HG03064 (cell line): ENCODE results near the gene ZNF609.
A peak's percentile ranks its signal among the peaks of the same experiment; 100 is the strongest.

Source experiments
- ATAC-seq: cut with Tn5 transposase; IDR thresholded peaks from one replicate; pipeline ENCODE4 v1.9.1; 2021; ENCODE audit warnings: low read depth; ENCODE audit not compliant: unreplicated experiment

Gene ZNF609

DNA sequence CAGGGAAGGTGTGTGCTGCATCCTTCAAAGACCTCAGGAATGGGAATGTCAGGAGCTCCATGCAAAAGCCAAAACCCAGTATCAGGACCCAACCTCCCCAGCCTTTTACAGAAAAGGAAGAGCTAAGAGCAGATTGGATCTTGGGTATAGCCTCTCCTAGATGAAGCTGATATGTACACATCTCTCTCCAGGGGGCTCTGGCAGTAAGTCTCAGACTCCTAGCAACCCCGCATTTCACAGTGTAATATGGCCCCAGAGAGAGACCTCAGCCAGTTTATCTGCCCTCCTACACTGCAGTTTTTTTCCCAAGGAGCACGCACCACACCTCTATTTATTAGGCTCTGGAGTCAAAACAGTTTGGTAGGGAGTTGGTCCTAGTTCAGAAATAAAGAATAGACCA, 226.8 kb downstream of the ZNF609 start:
- ATAC-seq, result no peak

DNA sequence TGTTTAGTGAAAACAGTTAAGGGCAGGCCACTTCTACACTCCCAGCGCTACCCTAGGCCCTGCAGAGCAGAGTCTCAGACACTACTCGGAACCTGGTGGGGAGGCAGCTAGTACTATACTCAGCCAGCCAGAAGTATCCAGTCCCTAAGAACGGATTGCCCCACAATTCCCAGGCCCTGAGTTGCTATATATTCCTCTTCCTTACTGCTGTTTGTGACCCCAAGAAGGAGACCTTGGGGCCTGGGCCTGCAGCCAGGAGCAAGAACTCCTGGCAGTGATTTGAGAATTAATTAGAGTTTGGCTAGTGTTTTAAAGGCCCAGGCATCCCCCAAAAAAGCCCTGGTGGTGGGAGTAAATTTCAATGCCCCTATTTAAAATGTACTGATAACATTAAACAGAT, 227.3 kb downstream of the ZNF609 start:
- no peak for ATAC-seq

DNA sequence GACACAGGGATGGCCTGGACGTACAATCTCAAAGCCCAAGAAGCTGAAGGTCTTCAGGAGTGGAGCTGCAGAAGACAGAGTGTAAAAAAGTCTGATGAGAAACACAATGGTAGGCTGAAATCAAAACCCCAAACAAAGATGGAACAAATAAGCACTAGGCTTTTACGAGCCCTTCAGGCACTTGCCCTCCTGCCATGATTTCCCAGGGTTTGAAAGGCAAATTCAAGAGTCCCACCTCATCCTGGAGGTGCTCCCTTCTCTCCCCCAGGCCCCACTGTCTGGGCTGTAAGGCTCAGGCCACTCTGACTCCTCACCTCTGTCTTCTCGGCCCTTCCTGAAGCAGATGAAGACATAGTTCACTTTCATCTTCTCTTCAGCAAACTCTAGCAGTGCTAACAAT, 228.4 kb downstream of the ZNF609 start:
- ATAC-seq, result no peak

- ATAC-seq, result no peak
These were observed 229.6 kb downstream of the ZNF609 start for GRCh38 chr15:64690008-64690407.

- ATAC-seq, result no peak
These were observed 230.4 kb downstream of the ZNF609 start for GRCh38 chr15:64690578-64691296.

- ATAC-seq, result no peak
These were observed 231.7 kb downstream of the ZNF609 start for GRCh38 chr15:64691896-64692565.

DNA sequence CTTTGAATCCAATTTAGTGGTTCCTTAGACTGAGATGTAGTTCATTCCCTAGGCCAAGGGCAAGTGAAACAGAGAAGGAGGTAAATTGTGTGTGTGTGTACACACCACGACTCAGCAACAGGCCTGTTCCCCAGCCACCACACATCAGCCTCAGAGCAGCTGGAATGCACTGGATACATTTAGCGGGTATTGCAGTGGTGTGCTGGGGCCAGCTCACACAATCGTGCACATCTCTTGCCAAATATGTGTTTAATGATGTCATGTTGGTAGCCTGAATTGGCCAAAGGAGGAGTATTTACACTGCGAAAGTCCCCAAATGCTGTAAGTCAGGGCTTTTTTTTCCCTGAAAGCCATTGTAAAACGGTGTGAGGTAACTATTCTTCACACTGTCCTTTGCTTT, 232.8 kb downstream of the ZNF609 start:
- no peak for ATAC-seq

- ATAC-seq, result no peak
These were observed 234.4 kb downstream of the ZNF609 start for GRCh38 chr15:64694816-64695215.

- ATAC-seq, result no peak
These were observed 235.2 kb downstream of the ZNF609 start for GRCh38 chr15:64695561-64695992.

DNA sequence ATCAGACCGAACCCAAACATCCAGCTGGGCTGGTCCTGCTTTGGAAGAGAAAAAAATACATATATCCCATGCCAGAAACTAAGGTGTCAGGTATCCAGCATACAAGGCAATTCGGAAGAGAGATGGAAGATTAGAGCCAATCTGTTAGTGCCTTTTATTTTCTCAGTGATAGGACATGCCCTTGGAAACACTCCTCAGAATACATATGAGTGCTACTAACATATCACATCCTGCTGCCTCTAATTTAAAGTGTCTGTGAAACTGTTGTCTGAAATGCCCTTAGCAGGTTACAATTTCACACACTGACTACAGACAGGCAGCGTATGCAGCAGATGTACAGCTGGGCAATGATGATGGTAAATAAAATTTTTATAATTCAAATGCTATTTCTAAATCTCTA, 236.1 kb downstream of the ZNF609 start:
- no peak for ATAC-seq

- no peak for ATAC-seq
These were observed 237.6 kb downstream of the ZNF609 start for GRCh38 chr15:64697911-64698369.

- no peak for ATAC-seq
These were observed 238.4 kb downstream of the ZNF609 start for GRCh38 chr15:64698823-64699222.

DNA sequence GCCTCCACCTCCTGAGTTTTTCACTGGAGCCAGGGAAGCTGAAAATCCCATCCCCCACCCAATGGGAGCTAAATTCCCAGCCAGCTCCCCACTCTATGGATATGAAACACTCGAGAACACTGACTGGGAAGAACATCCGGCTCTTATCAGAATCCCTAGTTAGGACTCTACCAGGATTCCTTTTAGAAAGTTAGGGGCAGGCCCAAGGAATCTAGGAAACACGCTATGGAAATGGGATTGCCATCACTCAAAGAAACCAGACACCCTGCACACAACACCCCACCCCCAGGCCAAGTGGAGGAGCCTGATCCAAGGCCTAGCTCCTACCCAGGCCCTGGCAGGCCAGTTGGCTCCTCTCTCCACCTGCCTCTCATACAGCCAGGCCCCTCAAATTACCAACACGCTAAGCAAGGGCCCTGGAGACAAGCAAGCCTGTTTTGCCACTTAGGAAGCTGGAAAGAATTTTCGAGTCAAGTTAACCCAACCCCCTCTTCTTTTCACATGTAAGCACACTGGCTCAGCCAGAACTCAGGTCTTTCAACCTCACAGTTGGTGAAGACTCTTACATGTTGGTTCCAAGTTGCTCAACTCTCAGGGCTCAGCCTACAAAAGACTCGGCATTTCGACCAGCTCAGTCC, 239.5 kb downstream of the ZNF609 start:
- ATAC-seq, result no peak

GRCh38 chr15:64701051-64701450, 240.7 kb downstream of the ZNF609 start:
- no peak for ATAC-seq

- ATAC-seq, result no peak
These were observed 241.3 kb downstream of the ZNF609 start for GRCh38 chr15:64701482-64702184.

- ATAC-seq, result peak; percentile 65
These were observed 242.6 kb downstream of the ZNF609 start for GRCh38 chr15:64702816-64703631.

DNA sequence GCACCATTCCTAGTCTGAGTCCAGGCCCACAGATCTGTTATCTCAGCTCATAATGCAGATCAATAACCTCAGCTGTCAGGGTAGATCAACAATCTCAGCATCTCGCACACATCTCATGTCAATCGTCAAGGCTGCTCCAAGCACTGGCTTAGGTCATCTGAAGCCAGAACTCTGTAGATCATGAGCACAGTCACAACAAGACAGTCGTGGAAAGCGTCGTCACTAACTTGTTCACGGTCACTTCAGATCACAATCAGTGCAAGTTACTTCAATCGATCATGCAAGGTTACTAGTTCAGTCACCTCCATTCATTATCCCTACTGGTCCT, 243.2 kb downstream of the ZNF609 start:
- ATAC-seq, result peak; percentile 8

DNA sequence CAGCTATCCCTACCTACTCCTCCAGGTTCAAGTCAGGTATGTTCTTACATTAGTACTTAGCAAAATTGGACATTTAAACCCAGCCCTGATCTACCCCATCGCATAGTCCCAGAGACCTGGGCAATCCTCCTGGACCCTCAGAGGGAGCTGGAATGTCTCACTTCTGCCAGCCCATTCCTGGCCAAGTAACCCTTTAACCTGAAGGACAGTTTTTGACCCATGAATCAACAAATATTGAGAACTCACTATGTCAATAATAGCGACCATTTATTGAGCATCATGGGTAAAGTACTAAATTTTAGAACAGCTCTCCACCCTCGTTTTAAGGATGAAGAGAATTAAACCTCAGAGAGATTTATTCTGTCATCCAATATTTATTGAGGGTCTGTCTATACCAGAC, 244.6 kb downstream of the ZNF609 start:
- ATAC-seq, result no peak

- no peak for ATAC-seq
These were observed 245.9 kb downstream of the ZNF609 start for GRCh38 chr15:64706011-64706911.
